H1 (cell line): ENCODE results near the gene ADCY6. TPM values are rescaled to one million over a fixed set of nuclear protein-coding genes. Genes with fewer than 3 reads are reported as not detected.
"Not testable (repeated sequence)": the region's sequence is repeated elsewhere in the genome, so short reads cannot be mapped to it uniquely, and the experiment has no call there.

Source experiments
- CTCF ChIA-PET: fragments of 300-600 bp; sonication (Branson Sonifier 250); formaldehyde crosslinking; loops from one replicate; lab custom pipeline; 2021; ENCODE audit not compliant: partially characterized antibody; lab: Charles Lee
- POLR2A ChIA-PET: fragments of 300-600 bp; sonication (Branson Sonifier 250); formaldehyde crosslinking; loops from one replicate; lab custom pipeline; 2021; ENCODE audit warnings: inconsistent platforms; ENCODE audit not compliant: partially characterized antibody; lab: Charles Lee
- DNase-seq, 2 experiments: peaks; one replicate each; pipeline versions ENCODE4 v3.0.0 to v3.0.0-alpha.2; 2010 to 2022; ENCODE audit warnings: low spot score in 2 of 2, low read depth in 1 of 2, mixed read lengths in 1 of 2
- FAIRE-seq: peaks from 2 replicates; lab custom pipeline; 2011; peaks lifted over from hg19 to GRCh38; lab: Jason Lieb, UNC
- H2AFZ ChIP-seq: 2 replicates; pipeline ENCODE4 v1.8.1; 2012; ENCODE audit warnings: low read length, inconsistent platforms
- H2AK5ac ChIP-seq: 2 replicates; pipeline ENCODE4 v1.6.1; 2013; ENCODE audit warnings: low read depth, low read length
- H2BK120ac ChIP-seq: replicated peaks from 2 replicates; pipeline ENCODE3; 2013; ENCODE audit warnings: low read depth, low read length, inconsistent platforms
- H2BK12ac ChIP-seq: 2 replicates; pipeline ENCODE4 v1.6.1; 2013; ENCODE audit warnings: low read depth, low read length
- H2BK15ac ChIP-seq: 2 replicates; pipeline ENCODE4 v1.6.1; 2013; ENCODE audit warnings: low read length
- H2BK20ac ChIP-seq: 2 replicates; pipeline ENCODE4 v1.6.1; 2013; ENCODE audit warnings: low read length
- H2BK5ac ChIP-seq: 2 replicates; pipeline ENCODE4 v1.6.1; 2013; ENCODE audit warnings: low read depth, low read length
- H3K14ac ChIP-seq: 2 replicates; pipeline ENCODE4 v1.6.1; 2013; ENCODE audit warnings: inconsistent platforms; ENCODE audit not compliant: insufficient read length
- H3K18ac ChIP-seq: 2 replicates; pipeline ENCODE4 v1.6.1; 2013; ENCODE audit warnings: low read length; ENCODE audit errors: extremely low read depth
- H3K23ac ChIP-seq: 2 replicates; pipeline ENCODE4 v1.6.1; 2013; ENCODE audit warnings: inconsistent platforms; ENCODE audit not compliant: insufficient read length
- H3K23me2 ChIP-seq: 2 replicates; pipeline ENCODE4 v1.6.1; 2013; ENCODE audit warnings: low read depth, low read length
- H3K27ac ChIP-seq: 2 replicates; pipeline ENCODE4 v1.6.1; 2011; ENCODE audit warnings: low read depth, low read length, inconsistent platforms
- H3K27me3 ChIP-seq, 4 experiments: replicated peaks in 1 of 4; 1 replicate in 1 of 4; 2 replicates in 3 of 4; pipeline versions ENCODE4 v1.6.1 to v1.8.1; 2011 to 2013; ENCODE audit warnings: low read length in 3 of 4, mild to moderate bottlenecking in 3 of 4, inconsistent platforms in 2 of 4, mixed read lengths in 2 of 4, moderate library complexity in 1 of 4; ENCODE audit not compliant: control insufficient read depth in 3 of 4, insufficient read depth in 3 of 4; ENCODE audit errors: extremely low read depth in 1 of 4
- H3K36me3 ChIP-seq, 4 experiments: 2 replicates each; pipeline versions ENCODE4 v1.6.1 to v1.8.1; 2011 to 2013; ENCODE audit warnings: mild to moderate bottlenecking in 4 of 4, low read length in 3 of 4, moderate library complexity in 2 of 4, control low read depth in 1 of 4, inconsistent platforms in 1 of 4; ENCODE audit not compliant: insufficient read depth in 4 of 4, control insufficient read depth in 2 of 4
- H3K4ac ChIP-seq: replicated peaks from 2 replicates; pipeline ENCODE3; 2013; ENCODE audit warnings: low read length, low read depth, mixed read lengths, inconsistent platforms; ENCODE audit not compliant: insufficient read length
- H3K4me1 ChIP-seq, 4 experiments: replicated peaks in 1 of 4; 1 replicate in 1 of 4; 2 replicates in 3 of 4; pipeline versions ENCODE4 v1.6.1 to v1.8.1; 2011 to 2013; ENCODE audit warnings: low read length in 3 of 4, inconsistent platforms in 2 of 4, mixed read lengths in 1 of 4; ENCODE audit not compliant: insufficient read depth in 4 of 4, control insufficient read depth in 3 of 4
- H3K4me2 ChIP-seq, 2 experiments: 2 replicates each; pipeline versions ENCODE4 v1.6.1 to v1.8.1; 2011 to 2013; ENCODE audit warnings: low read depth in 2 of 2, low read length in 2 of 2, control low read depth in 1 of 2, inconsistent platforms in 1 of 2, mild to moderate bottlenecking in 1 of 2; ENCODE audit not compliant: insufficient read depth in 1 of 2
- H3K4me3 ChIP-seq, 4 experiments: fragments of 200-600, 300-600 bp in 1 of 4; sonication (generic), shearing (Covaris generic), sonication (Bioruptor Twin) in 1 of 4; 2 replicates each; pipeline versions ENCODE4 v1.5.1 to v1.8.1; 2011 to 2016; ENCODE audit warnings: low read length in 4 of 4, low read depth in 3 of 4, control low read depth in 2 of 4, inconsistent platforms in 2 of 4, mild to moderate bottlenecking in 2 of 4, mixed read lengths in 1 of 4, moderate library complexity in 1 of 4; ENCODE audit not compliant: insufficient read depth in 2 of 4; ENCODE audit errors: extremely low read depth in 1 of 4
- H3K56ac ChIP-seq: replicated peaks from 2 replicates; pipeline ENCODE3; 2013; ENCODE audit warnings: low read depth, mild to moderate bottlenecking, mixed read lengths, low read length, inconsistent platforms; ENCODE audit not compliant: insufficient read length
- H3K79me1 ChIP-seq: 2 replicates; pipeline ENCODE4 v1.6.1; 2013; ENCODE audit warnings: low read depth, low read length, control low read depth
- H3K79me2 ChIP-seq, 2 experiments: 2 replicates each; pipeline versions ENCODE4 v1.6.1 to v1.8.1; 2012 to 2013; ENCODE audit warnings: low read length in 2 of 2, mild to moderate bottlenecking in 2 of 2, inconsistent platforms in 1 of 2; ENCODE audit not compliant: insufficient read depth in 2 of 2, control insufficient read depth in 1 of 2
- H3K9ac ChIP-seq, 4 experiments: replicated peaks in 1 of 4; 1 replicate in 1 of 4; 2 replicates in 3 of 4; pipeline versions ENCODE4 v1.6.1 to v1.8.1; 2011 to 2013; ENCODE audit warnings: low read depth in 3 of 4, low read length in 3 of 4, control low read depth in 2 of 4, mild to moderate bottlenecking in 2 of 4, moderate library complexity in 2 of 4, inconsistent platforms in 1 of 4; ENCODE audit errors: extremely low read depth in 1 of 4
- H3K9me3 ChIP-seq, 2 experiments: 2 replicates each; pipeline versions ENCODE4 v1.6.1 to v1.8.1; 2012 to 2013; ENCODE audit warnings: mild to moderate bottlenecking in 2 of 2, moderate library complexity in 2 of 2, control low read depth in 1 of 2, inconsistent platforms in 1 of 2, low read depth in 1 of 2, low read length in 1 of 2, mixed read lengths in 1 of 2; ENCODE audit not compliant: insufficient read depth in 2 of 2
- H4K20me1 ChIP-seq, 2 experiments: replicated peaks in 1 of 2; 2 replicates each; pipeline versions ENCODE3 to v1.8.1; 2011 to 2013; ENCODE audit warnings: inconsistent platforms in 2 of 2, low read length in 2 of 2, mild to moderate bottlenecking in 1 of 2; ENCODE audit not compliant: insufficient read depth in 2 of 2, control insufficient read depth in 1 of 2
- H4K5ac ChIP-seq: 2 replicates; pipeline ENCODE4 v1.6.1; 2013; ENCODE audit warnings: low read length, low read depth, mixed read lengths, inconsistent platforms; ENCODE audit not compliant: insufficient read length
- H4K8ac ChIP-seq: 2 replicates; pipeline ENCODE4 v1.8.0; 2013; ENCODE audit warnings: mild to moderate bottlenecking, moderate library complexity, low read length, inconsistent platforms; ENCODE audit not compliant: insufficient read depth; ENCODE audit errors: extremely low read depth
- H4K91ac ChIP-seq: replicated peaks from 2 replicates; pipeline ENCODE3; 2013; ENCODE audit warnings: low read length, mixed read lengths, inconsistent platforms; ENCODE audit not compliant: insufficient read length
- WGBS, 2 experiments: shearing (Covaris generic) in 1 of 2; methylation state at CpG; one replicate each; pipeline versions ENCODE4 v1.1.6 to v1.1.7; 2013 to 2015; ENCODE audit warnings: low lambda C conversion rate in 2 of 2, mixed read lengths in 2 of 2, inconsistent platforms in 1 of 2, low coverage in 1 of 2, missing lambda C conversion rate in 1 of 2; ENCODE audit not compliant: insufficient replicate concordance in 2 of 2, insufficient coverage in 1 of 2, insufficient read length in 1 of 2; ENCODE audit errors: extremely low coverage in 1 of 2, missing lambda C conversion rate in 1 of 2; 5-methylcytosine and 5-hydroxymethylcytosine counted together
- polyA plus RNA-seq, 7 experiments: library from polyadenylated mRNA; depleted of rRNA in 3 of 7; stranded (reverse) in 5 of 7; unstranded in 2 of 7; fragments of >200 nt in 5 of 7; fragments of 200-250 nt in 2 of 7; gene quantifications; 1 replicate in 5 of 7; 2 replicates in 1 of 7; 4 replicates in 1 of 7; pipeline versions ENCODE4 v1.2.1 to v1.2.3, GENCODE V29; 2011 to 2013; ENCODE audit warnings: missing spikeins in 2 of 7, mixed read lengths in 2 of 7
- total RNA-seq: library from RNA; stranded (reverse); fragmentation: NEBNext Ultra II Directional; extraction: Animal tissue kit (Norgen Biotek cat#: 25700); gene quantifications from 2 replicates; pipeline ENCODE4 v1.2.1, GENCODE V29; 2021

The ADCY6 gene
- total and polyA plus RNA-seq, 2 of the 8 experiments (the other 6 are each of a cell fraction or from before 2014, with no cell fraction given), result 11.7 to 17.5 TPM

- H3K4me2 ChIP-seq, POLR2A ChIA-PET, H2BK12ac ChIP-seq, H3K23me2 ChIP-seq, CTCF ChIA-PET, H3K27ac ChIP-seq, H2BK5ac ChIP-seq, H3K4me1 ChIP-seq, H2AFZ ChIP-seq, DNase-seq, H2AK5ac ChIP-seq, H2BK15ac ChIP-seq, H3K56ac ChIP-seq, H3K36me3 ChIP-seq, H4K5ac ChIP-seq, H3K79me1 ChIP-seq, H3K23ac ChIP-seq, H4K8ac ChIP-seq, H3K4me3 ChIP-seq, H4K20me1 ChIP-seq, FAIRE-seq, H3K14ac ChIP-seq, H3K9ac ChIP-seq, H3K18ac ChIP-seq, H3K27me3 ChIP-seq, H2BK120ac ChIP-seq, H2BK20ac ChIP-seq, H4K91ac ChIP-seq, H3K4ac ChIP-seq: not testable (repeated sequence)
- peaks cover 14 to 24% of the 10 kb centered on the region in 2 experiments for H3K79me2 ChIP-seq
- 91% methylated on average over 4 of the region's 4 CpGs; no CpG with 5 or more reads in 1 of the 2 experiments for WGBS, 2 experiments
- peaks cover 9 to 15% of the 10 kb centered on the region in 2 experiments for H3K9me3 ChIP-seq
These were observed 69.9 kb downstream of the ADCY6 start for GRCh38 chr12:48719002-48719401.
